K562 (cell line): ENCODE results near the gene RPL29. TPM values are rescaled to one million over a fixed set of nuclear protein-coding genes. Genes with fewer than 3 reads are reported as not detected.

ENCODE experiments used
- ATAC-seq: fragments of 200-7000 bp; cut with Tn5 transposase; 3 replicates; pipeline ENCODE4 v1.9.1; 2020; ENCODE audit warnings: moderate library complexity
- BruUV-seq: library from RNA; stranded (reverse); fragments of 400-500 nt; replicated peaks from 2 replicates; lab custom pipeline; 2021; lab: Mats Ljungman, UMichigan
- CTCF ChIA-PET: fragments of 300-600 bp; formaldehyde crosslinking; extraction: SDS; loops from one replicate; lab custom pipeline; 2021; ENCODE audit warnings: low intra/inter-chr PET ratio; lab: Yijun Ruan, JAX
- POLR2A ChIA-PET: fragments of 300-600, 350-650 bp; sonication (Branson Sonifier 250); formaldehyde crosslinking; extraction: SDS; loops from one replicate; lab custom pipeline; 2021; ENCODE audit warnings: antibody characterized with exemption, inconsistent platforms; lab: Yijun Ruan, JAX
- DNase-seq, 4 experiments: peaks; one replicate each; pipeline versions ENCODE4 v3.0.0 to v3.0.0-alpha.2; 2011 to 2018; ENCODE audit warnings: low spot score in 3 of 4, mixed read lengths in 3 of 4; ENCODE audit errors: extremely low read depth in 1 of 4
- FAIRE-seq: peaks from 2 replicates; lab custom pipeline; 2011; peaks lifted over from hg19 to GRCh38; lab: Jason Lieb, UNC
- H2AFZ ChIP-seq: 2 replicates; pipeline ENCODE4 v1.6.0; 2011; ENCODE audit warnings: low read depth, low read length, control low read depth, inconsistent platforms
- H3K27ac ChIP-seq: fragments of 200-600 bp; 3 replicates; pipeline ENCODE4 v1.8.0; 2011; ENCODE audit warnings: low read depth, mild to moderate bottlenecking, control low read depth, inconsistent platforms, low read length, moderate library complexity, mixed read lengths; ENCODE audit errors: extremely low read depth
- H3K27me3 ChIP-seq, 2 experiments: fragments of 300-600 bp in 1 of 2; 2 replicates in 1 of 2; 3 replicates in 1 of 2; pipeline versions ENCODE4 v1.6.0 to v1.8.0; 2011; ENCODE audit warnings: inconsistent platforms in 2 of 2, low read length in 2 of 2, mild to moderate bottlenecking in 1 of 2, mixed read lengths in 1 of 2, moderate library complexity in 1 of 2; ENCODE audit not compliant: control insufficient read depth in 2 of 2, insufficient read depth in 2 of 2
- H3K36me3 ChIP-seq: fragments of 300-600 bp; 3 replicates; pipeline ENCODE4 v1.8.0; 2011; ENCODE audit warnings: mild to moderate bottlenecking, low read length, inconsistent platforms; ENCODE audit not compliant: control insufficient read depth, insufficient read depth
- H3K4me1 ChIP-seq, 2 experiments: fragments of 200-600 bp in 1 of 2; replicated peaks in 1 of 2; 2 replicates in 1 of 2; 3 replicates in 1 of 2; pipeline versions ENCODE4 v1.5.1 to v1.8.0; 2011; ENCODE audit warnings: inconsistent platforms in 2 of 2, low read length in 2 of 2, mild to moderate bottlenecking in 1 of 2, mixed read lengths in 1 of 2, moderate library complexity in 1 of 2; ENCODE audit not compliant: control insufficient read depth in 2 of 2, insufficient read depth in 2 of 2
- H3K4me2 ChIP-seq: 2 replicates; pipeline ENCODE4 v1.6.1; 2011; ENCODE audit warnings: low read length, control low read depth, inconsistent platforms, mixed read lengths; ENCODE audit not compliant: insufficient read depth
- H3K4me3 ChIP-seq: fragments of 200-600 bp; sonication (generic), shearing (Covaris generic); 2 replicates; pipeline ENCODE4 v1.5.1; 2016; ENCODE audit warnings: control low read depth, inconsistent platforms
- H3K79me2 ChIP-seq: fragments of 200-600 bp; 3 replicates; pipeline ENCODE4 v1.8.0; 2011; ENCODE audit warnings: low read length, inconsistent platforms; ENCODE audit not compliant: control insufficient read depth, insufficient read depth
- H3K9ac ChIP-seq, 2 experiments: 2 replicates each; pipeline versions ENCODE4 v1.6.0 to v1.6.1; 2011; ENCODE audit warnings: low read depth in 2 of 2, low read length in 2 of 2, control low read depth in 1 of 2, inconsistent platforms in 1 of 2, mild to moderate bottlenecking in 1 of 2, mixed read lengths in 1 of 2; ENCODE audit not compliant: insufficient read depth in 1 of 2
- H3K9me1 ChIP-seq: one replicate; pipeline ENCODE4 v1.6.0; 2011; ENCODE audit warnings: inconsistent platforms, mild to moderate bottlenecking, low read length, moderate library complexity; ENCODE audit not compliant: control insufficient read depth, insufficient read depth
- H3K9me3 ChIP-seq: replicated peaks from 2 replicates; pipeline ENCODE4 v1.5.1; 2011; ENCODE audit warnings: low read depth, low read length, inconsistent platforms; ENCODE audit not compliant: control insufficient read depth, insufficient read depth
- H4K20me1 ChIP-seq: replicated peaks from 2 replicates; pipeline ENCODE4 v1.6.1; 2011; ENCODE audit warnings: low read length, inconsistent platforms, mixed read lengths; ENCODE audit not compliant: control insufficient read depth, insufficient read depth
- CEBPG ChIP-seq, 3 experiments: fragments of 200-800 bp in 1 of 3; sonication (Bioruptor generic) in 1 of 3; sonication (generic) in 1 of 3; formaldehyde crosslinking in 1 of 3; IDR thresholded peaks in 2 of 3; conservative IDR thresholded peaks in 1 of 3; 2 replicates each; pipeline versions ENCODE4 v1.6.1 to v1.8.0; 2016 to 2022; ENCODE audit warnings: missing compliant biosample characterization in 2 of 3, missing genetic modification characterization in 2 of 3, mild to moderate bottlenecking in 1 of 3, missing genetic modification reagents in 1 of 3
- DDX20 ChIP-seq: fragments of 450-650 bp; IDR thresholded peaks from 2 replicates; pipeline ENCODE4 v1.6.1; 2016; ENCODE audit warnings: missing genetic modification characterization, low read depth, mild to moderate bottlenecking, missing compliant biosample characterization, moderate library complexity
- HEY1 ChIP-seq: fragments of 250-450 bp; sonication (Bioruptor Pico); IDR thresholded peaks from 2 replicates; pipeline ENCODE4 v1.5.0; 2020; ENCODE audit warnings: mild to moderate bottlenecking, moderate library complexity, borderline replicate concordance
- ILK ChIP-seq: fragments of 450-650 bp; IDR thresholded peaks from 2 replicates; pipeline ENCODE4 v1.6.1; 2016; ENCODE audit warnings: missing genetic modification characterization, low read depth, mild to moderate bottlenecking, missing compliant biosample characterization, moderate library complexity, borderline replicate concordance
- NCOR1 ChIP-seq: fragments of 450-650 bp; IDR thresholded peaks from 2 replicates; pipeline ENCODE4 v1.6.1; 2016; ENCODE audit warnings: mild to moderate bottlenecking, moderate library complexity
- NFE2L1 ChIP-seq: fragments of 450-650 bp; IDR thresholded peaks from 2 replicates; pipeline ENCODE4 v1.6.1; 2016; ENCODE audit warnings: missing genetic modification characterization, low read depth, mild to moderate bottlenecking, missing compliant biosample characterization, moderate library complexity, borderline replicate concordance
- POLR2AphosphoS2 ChIP-seq: IDR thresholded peaks from 2 replicates; pipeline ENCODE4 v1.6.1; 2012; ENCODE audit warnings: low read length, improper control_type of control experiment
- POLR2AphosphoS5 ChIP-seq: IDR thresholded peaks from 2 replicates; pipeline ENCODE4 v1.6.1; 2011; ENCODE audit warnings: mild to moderate bottlenecking, low read depth, low read length, moderate library complexity; ENCODE audit not compliant: control insufficient read depth, insufficient read depth
- POLR3G ChIP-seq: IDR thresholded peaks from 2 replicates; pipeline ENCODE4 v1.6.1; 2011; ENCODE audit not compliant: insufficient read length, insufficient replicate concordance; ENCODE audit errors: extremely low read depth
- SMAD3 ChIP-seq: fragments of 450-650 bp; formaldehyde crosslinking; conservative IDR thresholded peaks from 2 replicates; pipeline ENCODE4 v1.4.0; 2020; ENCODE audit warnings: mild to moderate bottlenecking
- SPI1 ChIP-seq: IDR thresholded peaks from 2 replicates; pipeline ENCODE4 v1.6.1; 2011; ENCODE audit warnings: low read depth, low read length, control low read depth, borderline replicate concordance
- TCF3 ChIP-seq: sonication (generic); formaldehyde crosslinking; IDR thresholded peaks from 2 replicates; pipeline ENCODE4 v1.4.0; 2020; ENCODE audit warnings: mild to moderate bottlenecking, missing genetic modification reagents
- ZNF232 ChIP-seq: sonication (generic); formaldehyde crosslinking; IDR thresholded peaks from 2 replicates; pipeline ENCODE4 v1.8.0; 2022; ENCODE audit warnings: mild to moderate bottlenecking, missing genetic modification reagents
- ZNF316 ChIP-seq: fragments of 450-650 bp; IDR thresholded peaks from 2 replicates; pipeline ENCODE4 v1.6.1; 2016
- ZNF354B ChIP-seq: fragments of 250-450 bp; sonication (Bioruptor Pico); IDR thresholded peaks from 2 replicates; pipeline ENCODE4 v1.4.0; 2020
- WGBS: fragments of 100-300 bp; shearing (Covaris generic); methylation state at CpG from one replicate; pipeline ENCODE4 v1.1.6; 2016; ENCODE audit warnings: low coverage, mixed read lengths; ENCODE audit not compliant: insufficient coverage; ENCODE audit errors: missing lambda C conversion rate; 5-methylcytosine and 5-hydroxymethylcytosine counted together
- in situ Hi-C: fragments of 300-500 bp; cut with MboI; formaldehyde crosslinking; loops from 4 replicates; pipeline ENCODE4 v1.15.0; 2018; ENCODE audit warnings: inconsistent platforms, mixed read lengths
- intact Hi-C: fragments of 100-400 bp; cut with micrococcal nuclease; formaldehyde crosslinking; loops from 2 replicates; pipeline ENCODE4 v1.14.2; 2022
- polyA plus RNA-seq, 8 experiments: library from polyadenylated mRNA; depleted of rRNA in 4 of 8; stranded (reverse) in 5 of 8; unstranded in 3 of 8; fragments of >200 nt; fragmentation: Nextera tagmentation in 2 of 8; fragmentation: Illumina TruSeq in 1 of 8; extraction: Ambion mirVana in 2 of 8; extraction: Trizol in 1 of 8; gene quantifications; 2 replicates each; pipeline versions ENCODE4 v1.2.1 to v1.2.3, GENCODE V29; 2011 to 2014; ENCODE audit warnings: inconsistent platforms in 1 of 8, missing spikeins in 1 of 8
- total RNA-seq, 7 experiments: library from RNA; depleted of rRNA in 6 of 7; stranded (reverse); fragments of >200 nt in 6 of 7; fragmentation: Illumina TruSeq in 2 of 7; extraction: Trizol in 2 of 7; gene quantifications; 2 replicates each; pipeline versions ENCODE4 v1.2.1 to v1.2.3, GENCODE V29; 2011 to 2021; ENCODE audit warnings: low replicate concordance in 1 of 7
- TF ChIP-seq, protein P1 (sequence below), 2 experiments: fragments of 450-650 bp; IDR thresholded peaks; 2 replicates each; pipeline ENCODE4 v1.6.1; 2018; ENCODE audit warnings: mild to moderate bottlenecking in 2 of 2, low read depth in 1 of 2; ENCODE audit not compliant: partially characterized antibody in 2 of 2
- TF ChIP-seq, protein P2 (sequence below): IDR thresholded peaks from 2 replicates; pipeline ENCODE4 v1.6.1; 2011; ENCODE audit not compliant: insufficient read length; ENCODE audit errors: extremely low read depth
- TF ChIP-seq, protein P3 (sequence below): fragments of 250-450 bp; sonication (Bioruptor Pico); IDR thresholded peaks from 2 replicates; pipeline ENCODE4 v1.9.0; 2021; ENCODE audit warnings: mild to moderate bottlenecking

The RPL29 gene
- total and polyA plus RNA-seq, 9 of the 15 experiments (the other 6 are each of a cell fraction or from before 2014, with no cell fraction given): 568 to 1,475 (median 1,104) TPM

DNA sequence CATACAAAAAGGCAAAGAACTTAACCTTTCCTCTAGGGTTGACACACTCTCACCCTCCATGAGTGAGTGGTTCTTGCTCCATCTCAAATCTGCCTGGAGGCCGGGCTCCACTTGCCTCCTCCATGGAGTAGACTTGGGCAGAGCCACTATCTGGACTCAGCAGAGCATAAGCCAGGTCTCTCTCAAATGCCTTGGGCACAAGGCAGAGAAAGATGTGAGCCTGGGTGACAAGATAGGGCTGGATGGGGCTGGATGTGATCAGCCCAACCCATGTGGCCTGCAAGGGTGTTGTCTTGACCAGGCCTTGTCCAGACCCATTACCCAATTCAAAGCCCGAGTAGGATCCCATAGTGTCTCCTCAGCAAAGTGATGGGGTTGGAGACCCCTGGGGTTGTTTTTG, 4.2 kb upstream of the RPL29 start:
- peak; percentile 49 for FAIRE-seq
- TF ChIP-seq, protein P1, sequence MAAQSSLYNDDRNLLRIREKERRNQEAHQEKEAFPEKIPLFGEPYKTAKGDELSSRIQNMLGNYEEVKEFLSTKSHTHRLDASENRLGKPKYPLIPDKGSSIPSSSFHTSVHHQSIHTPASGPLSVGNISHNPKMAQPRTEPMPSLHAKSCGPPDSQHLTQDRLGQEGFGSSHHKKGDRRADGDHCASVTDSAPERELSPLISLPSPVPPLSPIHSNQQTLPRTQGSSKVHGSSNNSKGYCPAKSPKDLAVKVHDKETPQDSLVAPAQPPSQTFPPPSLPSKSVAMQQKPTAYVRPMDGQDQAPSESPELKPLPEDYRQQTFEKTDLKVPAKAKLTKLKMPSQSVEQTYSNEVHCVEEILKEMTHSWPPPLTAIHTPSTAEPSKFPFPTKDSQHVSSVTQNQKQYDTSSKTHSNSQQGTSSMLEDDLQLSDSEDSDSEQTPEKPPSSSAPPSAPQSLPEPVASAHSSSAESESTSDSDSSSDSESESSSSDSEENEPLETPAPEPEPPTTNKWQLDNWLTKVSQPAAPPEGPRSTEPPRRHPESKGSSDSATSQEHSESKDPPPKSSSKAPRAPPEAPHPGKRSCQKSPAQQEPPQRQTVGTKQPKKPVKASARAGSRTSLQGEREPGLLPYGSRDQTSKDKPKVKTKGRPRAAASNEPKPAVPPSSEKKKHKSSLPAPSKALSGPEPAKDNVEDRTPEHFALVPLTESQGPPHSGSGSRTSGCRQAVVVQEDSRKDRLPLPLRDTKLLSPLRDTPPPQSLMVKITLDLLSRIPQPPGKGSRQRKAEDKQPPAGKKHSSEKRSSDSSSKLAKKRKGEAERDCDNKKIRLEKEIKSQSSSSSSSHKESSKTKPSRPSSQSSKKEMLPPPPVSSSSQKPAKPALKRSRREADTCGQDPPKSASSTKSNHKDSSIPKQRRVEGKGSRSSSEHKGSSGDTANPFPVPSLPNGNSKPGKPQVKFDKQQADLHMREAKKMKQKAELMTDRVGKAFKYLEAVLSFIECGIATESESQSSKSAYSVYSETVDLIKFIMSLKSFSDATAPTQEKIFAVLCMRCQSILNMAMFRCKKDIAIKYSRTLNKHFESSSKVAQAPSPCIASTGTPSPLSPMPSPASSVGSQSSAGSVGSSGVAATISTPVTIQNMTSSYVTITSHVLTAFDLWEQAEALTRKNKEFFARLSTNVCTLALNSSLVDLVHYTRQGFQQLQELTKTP (IDR thresholded peaks at IDR 0.05; ENCODE audit: low read depth in 1 of 2, partially characterized antibody in 2 of 2): no peak
- TF ChIP-seq ZNF354B (CRISPR knock-in tag) (no peak), DDX20 (tag) (no peak), POLR3G (no peak), ILK (no peak), SMAD3 (CRISPR knock-in tag) (no peak), ZNF316 (no peak), TCF3 (CRISPR knock-in tag) (peak; percentile 78), POLR2AphosphoS2 (no peak), SPI1 (no peak), POLR2AphosphoS5 (peak; percentile 57; the same call in 1 of the 2 replicates), ZNF232 (CRISPR knock-in tag) (no peak), HEY1 (no peak), CEBPG (CRISPR knock-in tag; IDR thresholded peaks at IDR 0.05) (no peak), CEBPG (tag; conservative IDR thresholded peaks at IDR 0.05 in 1 of 2, IDR thresholded peaks at IDR 0.05 in 1 of 2) (no peak), NFE2L1 (tag) (no peak), NCOR1 (peak; percentile 76)
- TF ChIP-seq, protein P2, sequence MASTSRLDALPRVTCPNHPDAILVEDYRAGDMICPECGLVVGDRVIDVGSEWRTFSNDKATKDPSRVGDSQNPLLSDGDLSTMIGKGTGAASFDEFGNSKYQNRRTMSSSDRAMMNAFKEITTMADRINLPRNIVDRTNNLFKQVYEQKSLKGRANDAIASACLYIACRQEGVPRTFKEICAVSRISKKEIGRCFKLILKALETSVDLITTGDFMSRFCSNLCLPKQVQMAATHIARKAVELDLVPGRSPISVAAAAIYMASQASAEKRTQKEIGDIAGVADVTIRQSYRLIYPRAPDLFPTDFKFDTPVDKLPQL: no peak
- TF ChIP-seq, protein P3, sequence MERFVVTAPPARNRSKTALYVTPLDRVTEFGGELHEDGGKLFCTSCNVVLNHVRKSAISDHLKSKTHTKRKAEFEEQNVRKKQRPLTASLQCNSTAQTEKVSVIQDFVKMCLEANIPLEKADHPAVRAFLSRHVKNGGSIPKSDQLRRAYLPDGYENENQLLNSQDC (CRISPR knock-in tag): no peak

More for the DNA sequence above, 4.2 kb upstream of the RPL29 start:
- Histone ChIP-seq H2AFZ (no peak overlapping the region), H3K4me2 (no peak overlapping the region), H3K27me3 (no peaks in the 10 kb centered on the region), H4K20me1 (no peaks in the 10 kb centered on the region; the same call in 1 of the 2 replicates), H3K9ac (peak overlapping the region in 1 of 2 experiments; percentile 78; a peak in 1 of 4 replicates), H3K9me3 (no peaks in the 10 kb centered on the region), H3K79me2 (peaks cover 10% of the 10 kb centered on the region), H3K36me3 (peaks cover 6% of the 10 kb centered on the region), H3K4me3 (no peak overlapping the region), H3K4me1 (peaks cover 17 to 30% of the 10 kb centered on the region in 2 experiments; a peak in 4 of 5 replicates), H3K27ac (no peak overlapping the region), H3K9me1 (no peaks in the 10 kb centered on the region)
- DNase-seq (peak; percentile 43 to 67 (median 60)), ATAC-seq (no peak; the same call in 2 of the 3 replicates)
- no TSS peak for BruUV-seq
- POLR2A ChIA-PET: no interaction called here
- 18% methylated on average over 2 of the region's 2 CpGs for WGBS
- intact Hi-C loops: loop anchor here (5.0 kb wide), 5 partner anchors 52 to 447 kb away; partner anchors contain the start of genes GLYCTK and SEMA3G
- in situ Hi-C loops: loop anchor here (5.0 to 25.0 kb wide), 2 partner anchors 127 to 387 kb away; no protein-coding TSS in a partner anchor
- CTCF ChIA-PET: interaction anchor here (5.3 kb wide), 1 partner anchor 144 kb away, joined by 36 read pairs; no protein-coding TSS in a partner anchor
